Ovary (tissue), 3 donors: ENCODE results near the gene SIX3.

Experiments
- EP300 ChIP-seq: sonication (generic); formaldehyde crosslinking; IDR thresholded peaks from one replicate; pipeline ENCODE4 v1.6.1; 2017; ENCODE audit warnings: antibody characterized with exemption
- POLR2A ChIP-seq: fragments of 450-650 bp; IDR thresholded peaks from one replicate; pipeline ENCODE4 v1.6.1; 2017; ENCODE audit warnings: antibody characterized with exemption, mild to moderate bottlenecking, moderate library complexity
- TF ChIP-seq, protein P1 (sequence below), 3 donors: fragments of 450-650 bp in 2 of 3; fragments of 200-600 bp in 1 of 3; IDR thresholded peaks; one replicate each; pipeline versions ENCODE4 v1.5.1 to v1.8.0; 2016 to 2022; ENCODE audit warnings: antibody characterized with exemption in 3 of 3, mild to moderate bottlenecking in 1 of 3
- donor health status: DM: no; HTN: no; CAD: no.

DNA sequence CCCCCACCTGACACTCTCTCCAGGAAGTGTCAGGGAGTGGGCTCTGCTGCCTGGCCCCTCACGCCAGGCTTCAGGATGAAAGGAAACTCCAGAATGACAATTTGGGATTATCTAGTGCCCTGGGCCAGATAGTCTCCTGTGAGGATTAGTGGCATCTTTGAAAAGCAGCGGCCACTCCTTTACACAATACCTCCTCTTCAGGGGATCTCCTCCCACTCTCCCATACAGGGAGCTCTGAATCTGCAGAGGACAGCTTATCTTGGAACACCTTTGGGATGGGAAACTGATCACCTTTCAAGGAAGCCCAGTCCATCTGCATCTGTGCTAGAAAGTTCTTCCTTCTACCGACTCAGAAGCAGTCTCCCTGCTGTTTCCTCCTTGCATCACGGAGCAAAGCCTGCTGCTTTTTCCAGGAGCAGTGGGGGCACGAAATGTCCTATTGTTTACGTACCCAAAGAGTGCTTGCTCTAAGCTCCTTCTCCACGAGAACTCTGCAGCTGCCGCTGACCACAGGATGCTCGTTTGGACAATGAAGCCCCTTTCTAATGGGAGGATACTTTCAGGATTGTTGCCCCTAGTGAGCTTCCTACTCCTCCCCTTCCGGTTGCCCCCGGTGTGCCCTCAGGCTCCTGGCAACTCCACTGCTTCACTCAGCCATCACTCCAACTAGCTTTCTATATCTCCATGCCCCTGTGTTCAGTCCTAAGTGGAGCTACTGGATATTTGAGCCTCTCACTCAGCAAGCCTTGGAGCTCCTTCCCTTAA is 31.5 kb downstream of the SIX3 start:
- TF ChIP-seq, protein P1, sequence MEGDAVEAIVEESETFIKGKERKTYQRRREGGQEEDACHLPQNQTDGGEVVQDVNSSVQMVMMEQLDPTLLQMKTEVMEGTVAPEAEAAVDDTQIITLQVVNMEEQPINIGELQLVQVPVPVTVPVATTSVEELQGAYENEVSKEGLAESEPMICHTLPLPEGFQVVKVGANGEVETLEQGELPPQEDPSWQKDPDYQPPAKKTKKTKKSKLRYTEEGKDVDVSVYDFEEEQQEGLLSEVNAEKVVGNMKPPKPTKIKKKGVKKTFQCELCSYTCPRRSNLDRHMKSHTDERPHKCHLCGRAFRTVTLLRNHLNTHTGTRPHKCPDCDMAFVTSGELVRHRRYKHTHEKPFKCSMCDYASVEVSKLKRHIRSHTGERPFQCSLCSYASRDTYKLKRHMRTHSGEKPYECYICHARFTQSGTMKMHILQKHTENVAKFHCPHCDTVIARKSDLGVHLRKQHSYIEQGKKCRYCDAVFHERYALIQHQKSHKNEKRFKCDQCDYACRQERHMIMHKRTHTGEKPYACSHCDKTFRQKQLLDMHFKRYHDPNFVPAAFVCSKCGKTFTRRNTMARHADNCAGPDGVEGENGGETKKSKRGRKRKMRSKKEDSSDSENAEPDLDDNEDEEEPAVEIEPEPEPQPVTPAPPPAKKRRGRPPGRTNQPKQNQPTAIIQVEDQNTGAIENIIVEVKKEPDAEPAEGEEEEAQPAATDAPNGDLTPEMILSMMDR (IDR thresholded peaks at IDR 0.05) = no peak
- TF ChIP-seq EP300 = no peak
- no peak for TF ChIP-seq POLR2A
